ENCODE data around the gene SIGLEC15. TPM values are rescaled to one million over a fixed set of nuclear protein-coding genes. Genes with fewer than 3 reads are reported as not detected.

Gene SIGLEC15
- total and polyA plus RNA-seq, 4 donors = 0.17 to 0.42 (median 0.29) TPM

- Histone ChIP-seq H3K27ac (ENCODE audit: low read depth in 1 of 2, low read length in 2 of 2) (no peak overlapping the region), H3K36me3 (ENCODE audit: control insufficient read depth in 4 of 4, insufficient read depth in 3 of 4, low read depth in 1 of 4, low read length in 3 of 4) (no peaks in the 10 kb centered on the region), H3K4me3 (ENCODE audit: low read depth in 1 of 3, low read length in 3 of 3) (no peak overlapping the region), H3K9ac (ENCODE audit: low read depth in 1 of 2, low read length in 2 of 2) (no peak overlapping the region), H3K27me3 (ENCODE audit: control insufficient read depth in 4 of 4, insufficient read depth in 4 of 4, low read length in 3 of 4) (no peaks in the 10 kb centered on the region), H3K4me1 (ENCODE audit: control insufficient read depth in 4 of 4, insufficient read depth in 4 of 4, low read length in 3 of 4) (peaks cover 9 to 37% (median 23%) of the 10 kb centered on the region in 4 donors), H3K9me3 (ENCODE audit: control insufficient read depth in 4 of 4, low read length in 3 of 4) (no peaks in the 10 kb centered on the region)
- DNase-seq (ENCODE audit: low spot score) = no peak
- TF ChIP-seq, protein P1, sequence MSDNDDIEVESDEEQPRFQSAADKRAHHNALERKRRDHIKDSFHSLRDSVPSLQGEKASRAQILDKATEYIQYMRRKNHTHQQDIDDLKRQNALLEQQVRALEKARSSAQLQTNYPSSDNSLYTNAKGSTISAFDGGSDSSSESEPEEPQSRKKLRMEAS (IDR thresholded peaks at IDR 0.05) = no peak
- no peak for TF ChIP-seq YY1 (IDR thresholded peaks at IDR 0.05)
- 68% methylated on average over 3 of the region's 3 CpGs for WGBS
These were observed 9.7 kb downstream of the SIGLEC15 start for GRCh38 chr18:45835057-45835636.

DNA sequence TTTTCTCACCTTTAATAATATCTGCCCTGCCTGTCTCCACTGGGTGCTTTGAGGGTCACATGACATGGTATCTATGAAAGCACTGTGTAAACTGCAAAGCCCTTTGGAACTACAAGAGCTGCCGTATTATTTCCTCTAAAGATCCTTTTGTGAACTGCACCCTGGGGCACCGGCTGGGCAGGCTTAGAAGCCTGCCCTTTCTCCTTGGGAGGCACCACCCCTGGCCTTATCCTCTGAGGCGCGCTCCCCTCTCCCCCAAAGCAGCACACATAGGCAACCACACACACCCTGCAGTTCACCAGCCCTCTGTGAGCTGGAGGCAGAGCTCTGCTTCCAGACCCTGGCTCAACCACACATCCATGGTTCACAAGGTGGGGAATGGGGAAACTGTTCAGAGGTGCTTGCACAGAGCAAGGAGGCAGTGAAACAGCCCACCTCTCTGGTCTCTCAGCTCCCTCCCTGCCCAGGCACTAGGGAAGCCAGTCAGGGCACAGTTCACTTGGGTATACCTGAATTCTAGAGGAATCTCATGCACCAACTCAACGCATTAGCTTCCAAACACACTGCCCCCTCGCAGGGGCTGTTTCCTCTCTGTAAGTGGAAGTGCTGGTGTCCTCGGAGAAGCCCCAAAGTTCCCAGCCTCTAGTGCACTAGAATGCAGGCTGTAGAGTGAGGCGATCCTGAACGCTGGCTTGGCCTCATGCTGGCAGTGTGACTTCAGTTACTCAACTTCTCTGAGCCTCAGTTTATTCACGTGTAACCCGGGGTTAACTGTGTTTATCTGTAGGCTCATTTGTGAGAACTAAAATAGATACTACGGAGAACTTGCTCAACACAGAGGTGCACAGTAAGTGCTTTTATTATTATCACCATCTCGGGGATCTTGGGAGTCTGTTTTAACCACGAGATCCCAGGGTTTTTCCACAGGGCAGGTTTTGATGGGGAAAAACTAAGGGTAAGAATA lies 11.0 kb downstream of the SIGLEC15 start:
- Histone ChIP-seq H3K27me3 (ENCODE audit: control insufficient read depth in 4 of 4, insufficient read depth in 4 of 4, low read length in 3 of 4) (no peaks in the 10 kb centered on the region), H3K4me1 (ENCODE audit: control insufficient read depth in 4 of 4, insufficient read depth in 4 of 4, low read length in 3 of 4) (peaks cover 9 to 37% (median 23%) of the 10 kb centered on the region in 4 donors), H3K27ac (ENCODE audit: low read depth in 1 of 2, low read length in 2 of 2) (no peak overlapping the region), H3K36me3 (ENCODE audit: control insufficient read depth in 4 of 4, insufficient read depth in 3 of 4, low read depth in 1 of 4, low read length in 3 of 4) (no peaks in the 10 kb centered on the region), H3K9me3 (ENCODE audit: control insufficient read depth in 4 of 4, low read length in 3 of 4) (no peaks in the 10 kb centered on the region), H3K4me3 (ENCODE audit: low read depth in 1 of 3, low read length in 3 of 3) (no peak overlapping the region), H3K9ac (ENCODE audit: low read depth in 1 of 2, low read length in 2 of 2) (no peak overlapping the region)
- DNase-seq (ENCODE audit: low spot score) = no peak
- WGBS = 69% methylated on average over 14 of the region's 14 CpGs
- TF ChIP-seq, protein P2, sequence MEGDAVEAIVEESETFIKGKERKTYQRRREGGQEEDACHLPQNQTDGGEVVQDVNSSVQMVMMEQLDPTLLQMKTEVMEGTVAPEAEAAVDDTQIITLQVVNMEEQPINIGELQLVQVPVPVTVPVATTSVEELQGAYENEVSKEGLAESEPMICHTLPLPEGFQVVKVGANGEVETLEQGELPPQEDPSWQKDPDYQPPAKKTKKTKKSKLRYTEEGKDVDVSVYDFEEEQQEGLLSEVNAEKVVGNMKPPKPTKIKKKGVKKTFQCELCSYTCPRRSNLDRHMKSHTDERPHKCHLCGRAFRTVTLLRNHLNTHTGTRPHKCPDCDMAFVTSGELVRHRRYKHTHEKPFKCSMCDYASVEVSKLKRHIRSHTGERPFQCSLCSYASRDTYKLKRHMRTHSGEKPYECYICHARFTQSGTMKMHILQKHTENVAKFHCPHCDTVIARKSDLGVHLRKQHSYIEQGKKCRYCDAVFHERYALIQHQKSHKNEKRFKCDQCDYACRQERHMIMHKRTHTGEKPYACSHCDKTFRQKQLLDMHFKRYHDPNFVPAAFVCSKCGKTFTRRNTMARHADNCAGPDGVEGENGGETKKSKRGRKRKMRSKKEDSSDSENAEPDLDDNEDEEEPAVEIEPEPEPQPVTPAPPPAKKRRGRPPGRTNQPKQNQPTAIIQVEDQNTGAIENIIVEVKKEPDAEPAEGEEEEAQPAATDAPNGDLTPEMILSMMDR (IDR thresholded peaks at IDR 0.05; ENCODE audit: low read depth, low read length, missing input control) = no peak
- TF ChIP-seq GABPA (IDR thresholded peaks at IDR 0.05 in 1 of 2, conservative IDR thresholded peaks at IDR 0.05 in 1 of 2) (no peak), EGR1 (IDR thresholded peaks at IDR 0.05; ENCODE audit: low read depth in 2 of 2) (no peak), RXRA (IDR thresholded peaks at IDR 0.05) (no peak), TAF1 (conservative IDR thresholded peaks at IDR 0.05) (no peak), REST (IDR thresholded peaks at IDR 0.05) (no peak), YY1 (IDR thresholded peaks at IDR 0.05) (no peak), RAD21 (IDR thresholded peaks at IDR 0.05) (no peak)
- TF ChIP-seq, protein P1 (IDR thresholded peaks at IDR 0.05) = no peak
- TF ChIP-seq, protein P3, sequence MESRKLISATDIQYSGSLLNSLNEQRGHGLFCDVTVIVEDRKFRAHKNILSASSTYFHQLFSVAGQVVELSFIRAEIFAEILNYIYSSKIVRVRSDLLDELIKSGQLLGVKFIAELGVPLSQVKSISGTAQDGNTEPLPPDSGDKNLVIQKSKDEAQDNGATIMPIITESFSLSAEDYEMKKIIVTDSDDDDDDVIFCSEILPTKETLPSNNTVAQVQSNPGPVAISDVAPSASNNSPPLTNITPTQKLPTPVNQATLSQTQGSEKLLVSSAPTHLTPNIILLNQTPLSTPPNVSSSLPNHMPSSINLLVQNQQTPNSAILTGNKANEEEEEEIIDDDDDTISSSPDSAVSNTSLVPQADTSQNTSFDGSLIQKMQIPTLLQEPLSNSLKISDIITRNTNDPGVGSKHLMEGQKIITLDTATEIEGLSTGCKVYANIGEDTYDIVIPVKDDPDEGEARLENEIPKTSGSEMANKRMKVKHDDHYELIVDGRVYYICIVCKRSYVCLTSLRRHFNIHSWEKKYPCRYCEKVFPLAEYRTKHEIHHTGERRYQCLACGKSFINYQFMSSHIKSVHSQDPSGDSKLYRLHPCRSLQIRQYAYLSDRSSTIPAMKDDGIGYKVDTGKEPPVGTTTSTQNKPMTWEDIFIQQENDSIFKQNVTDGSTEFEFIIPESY (IDR thresholded peaks at IDR 0.05) = no peak

Measured in liver (tissue), 9 donors.